Non-pigmented ciliary epithelial cell (primary cell): ENCODE results near the gene MCHR1.
"Not testable (repeated sequence)": the region's sequence is repeated elsewhere in the genome, so short reads cannot be mapped to it uniquely, and the experiment has no call there.

Source experiments
- DNase-seq: peaks from one replicate; pipeline ENCODE4 v3.0.0-alpha.2; 2010; ENCODE audit warnings: low read depth

The MCHR1 gene

GRCh38 chr22:40679249-40679963, at the start of gene MCHR1:
MCHR1 (plus strand) TSS chr22:40679484; CDS start chr22:40679653, 169 bp downstream.
- no peak for DNase-seq

DNA sequence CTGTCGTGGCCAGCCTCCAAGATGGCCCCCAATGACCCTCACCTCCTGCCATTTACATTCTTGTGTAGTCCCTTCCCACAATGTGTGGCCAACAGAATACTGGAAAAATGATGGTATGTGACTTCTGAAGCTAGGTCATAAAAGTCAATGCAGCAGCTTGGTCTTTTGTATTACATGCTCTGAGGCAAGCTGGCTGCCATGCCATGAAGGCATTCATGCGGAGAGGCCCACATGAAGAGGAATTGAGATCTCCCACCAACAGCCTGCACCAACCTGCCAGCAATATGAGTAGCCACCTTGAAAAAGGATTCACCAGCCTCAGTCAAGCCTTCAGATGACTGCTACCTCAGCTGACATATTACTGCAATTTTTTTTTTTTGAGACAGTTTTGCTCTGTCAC, 47.4 kb upstream of the MCHR1 start:
- no peak for DNase-seq

- no peak for DNase-seq
Measured at GRCh38 chr22:40633036-40633435, 46.2 kb upstream of the MCHR1 start.

DNA sequence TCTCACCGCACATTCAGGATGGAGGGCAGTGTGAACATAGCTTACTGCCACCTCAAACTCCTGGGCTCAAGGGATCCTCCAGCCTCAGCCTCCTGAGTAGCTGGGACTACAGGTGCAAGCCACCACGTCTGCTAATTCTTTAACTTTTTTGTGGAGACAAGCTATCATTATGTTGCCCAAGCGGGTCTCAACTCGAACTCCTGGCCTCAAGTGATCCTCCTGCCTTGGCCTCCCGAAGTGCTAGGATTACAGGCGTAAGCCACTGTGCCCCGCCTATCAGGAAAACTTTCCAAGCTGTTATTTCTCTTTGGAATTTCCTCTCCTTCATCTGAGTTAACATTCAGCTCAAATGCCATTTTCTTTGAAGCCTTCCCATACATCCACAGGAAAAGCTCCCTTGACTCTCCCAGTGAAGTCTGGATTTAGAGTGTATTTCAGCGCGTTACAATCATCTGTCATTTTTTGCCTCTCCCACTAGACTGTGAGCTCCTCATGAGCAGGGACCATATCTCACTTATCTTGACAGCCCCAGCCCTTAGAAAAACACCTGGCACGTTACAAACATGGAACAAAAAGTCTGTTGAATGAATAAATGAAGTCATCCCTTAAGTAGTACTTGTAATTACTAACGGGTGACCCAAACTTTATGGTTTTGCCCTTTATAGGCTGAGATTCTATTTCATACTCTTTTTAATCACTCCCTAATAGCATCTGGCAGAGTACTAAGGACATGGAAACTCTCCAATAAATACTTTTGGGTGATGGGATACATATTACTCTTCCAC, 45.0 kb upstream of the MCHR1 start:
- DNase-seq = no peak

GRCh38 chr22:40635043-40635939, 44.0 kb upstream of the MCHR1 start:
- DNase-seq = no peak

DNA sequence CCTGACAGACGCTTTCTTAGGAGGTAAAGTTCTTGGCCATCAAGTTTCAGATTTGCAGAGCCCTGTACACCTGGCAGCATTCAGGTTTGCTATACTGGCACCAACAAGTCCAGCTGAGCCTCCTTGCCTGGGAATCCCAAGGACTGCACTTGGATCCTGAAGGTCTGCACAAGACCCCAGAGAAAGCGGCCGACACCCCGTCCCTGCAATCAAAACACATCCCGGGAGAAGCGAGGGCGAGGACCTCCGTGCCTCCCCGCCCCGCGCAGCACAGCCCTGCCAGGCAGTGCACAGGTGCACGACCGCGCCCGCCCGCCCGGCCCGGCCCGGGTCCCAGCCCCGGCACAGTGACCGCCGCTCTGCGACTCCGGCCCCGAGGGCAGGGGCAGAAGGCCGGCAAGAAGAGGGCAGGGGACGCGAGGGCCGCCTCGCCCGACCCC, 43.3 kb upstream of the MCHR1 start:
- DNase-seq = no peak

DNA sequence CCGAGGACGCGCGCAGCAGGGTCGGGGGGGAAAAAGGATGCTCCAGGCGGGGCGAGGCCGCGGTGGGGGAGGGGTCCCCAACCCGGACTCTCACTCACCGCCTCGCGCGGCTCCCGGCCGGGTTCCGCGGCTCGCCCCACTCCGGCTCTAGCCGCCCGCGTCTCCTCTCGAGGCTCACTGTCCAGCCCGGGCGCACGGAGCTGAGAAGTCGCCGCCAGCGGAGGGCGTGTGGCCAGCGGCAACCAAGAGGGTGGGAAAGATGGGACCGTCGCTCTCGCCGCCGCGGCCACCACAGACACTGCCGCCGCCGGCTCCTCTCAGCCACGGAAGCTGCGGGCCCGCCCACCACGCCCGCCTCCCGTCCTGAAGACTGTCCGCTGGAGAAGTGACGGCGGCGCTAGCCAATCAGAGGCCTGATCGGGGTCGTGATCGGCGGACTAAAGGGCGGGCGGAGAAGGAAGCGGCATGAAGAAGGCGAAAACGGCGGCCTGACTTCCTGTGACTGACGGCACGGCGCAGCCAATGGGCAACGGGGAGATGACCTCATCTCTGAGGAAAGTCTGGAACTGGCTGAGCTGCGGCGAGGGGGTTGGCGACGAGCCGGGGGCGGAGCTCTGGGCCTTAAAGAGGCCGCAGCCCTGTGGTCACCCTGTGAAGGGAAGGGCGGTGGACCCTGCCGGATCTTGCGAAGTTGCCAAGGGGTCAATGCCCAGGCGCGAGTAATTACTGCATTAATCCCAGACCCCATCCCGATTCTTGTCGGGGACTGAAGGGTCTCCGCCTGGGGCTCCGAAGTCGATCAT, 42.7 kb upstream of the MCHR1 start, which contains the start of gene MRTFA:
Gene MRTFA (minus strand): TSS at position 340 of the 803 bp plus-strand sequence.
- DNase-seq = peak; percentile 98

- DNase-seq = no peak
Measured at GRCh38 chr22:40637183-40638150, 41.8 kb upstream of the MCHR1 start.

- no peak for DNase-seq
Measured at GRCh38 chr22:40638261-40638660, 41.0 kb upstream of the MCHR1 start.

- DNase-seq = no peak
Measured at GRCh38 chr22:40641269-40641668, 38.0 kb upstream of the MCHR1 start.

DNA sequence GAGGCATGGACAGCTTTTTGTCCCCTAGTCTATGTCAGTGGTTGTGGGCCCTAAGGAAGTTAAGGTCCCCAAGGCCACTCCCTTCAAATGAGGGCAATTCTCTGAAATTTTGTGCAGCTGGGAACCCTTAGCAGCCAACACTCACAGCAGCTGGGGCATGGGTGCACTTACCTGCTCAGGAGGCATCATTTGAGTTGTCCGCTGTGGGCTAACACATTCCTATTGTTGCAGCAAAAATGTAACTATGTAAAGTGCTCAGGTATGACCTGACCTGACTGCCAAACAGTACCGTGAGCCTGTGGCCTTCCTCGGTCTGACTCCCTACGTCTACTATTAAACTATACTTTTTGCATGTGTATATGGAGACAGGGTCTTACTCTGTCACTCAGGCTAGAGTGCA, 37.0 kb upstream of the MCHR1 start:
- no peak for DNase-seq

DNA sequence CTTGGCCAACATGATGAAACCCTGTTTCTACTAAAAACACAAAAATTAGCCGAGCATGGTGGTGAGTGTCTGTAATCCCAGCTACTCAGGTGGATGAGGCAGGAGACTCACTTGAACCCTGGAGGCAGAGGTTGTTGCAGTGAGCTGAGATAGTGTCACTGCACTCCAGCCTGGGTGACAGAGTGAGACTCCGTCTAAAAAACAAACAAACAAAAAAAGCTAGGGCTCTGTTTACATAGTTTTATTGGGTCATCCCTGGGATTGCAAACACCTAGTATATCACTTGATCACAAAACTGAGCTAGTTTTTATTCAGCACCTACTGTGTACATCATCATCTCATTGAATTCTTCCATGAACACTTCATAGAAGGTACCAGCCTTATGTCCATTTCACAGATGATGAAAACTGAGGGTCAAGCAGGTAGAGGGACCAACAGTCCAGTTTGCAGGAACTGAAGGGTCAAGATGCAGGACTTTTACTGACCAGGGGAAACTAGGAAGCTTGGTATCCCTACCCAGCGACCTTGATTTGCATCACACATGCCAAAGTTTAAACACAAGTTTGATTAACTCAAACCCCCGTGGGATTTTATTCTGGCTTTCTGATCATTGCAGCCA, 33.6 kb upstream of the MCHR1 start:
- no peak for DNase-seq

- no peak for DNase-seq
Measured at GRCh38 chr22:40648386-40648785, 30.9 kb upstream of the MCHR1 start.

- DNase-seq = no peak
Measured at GRCh38 chr22:40651057-40651456, 28.2 kb upstream of the MCHR1 start.

DNA sequence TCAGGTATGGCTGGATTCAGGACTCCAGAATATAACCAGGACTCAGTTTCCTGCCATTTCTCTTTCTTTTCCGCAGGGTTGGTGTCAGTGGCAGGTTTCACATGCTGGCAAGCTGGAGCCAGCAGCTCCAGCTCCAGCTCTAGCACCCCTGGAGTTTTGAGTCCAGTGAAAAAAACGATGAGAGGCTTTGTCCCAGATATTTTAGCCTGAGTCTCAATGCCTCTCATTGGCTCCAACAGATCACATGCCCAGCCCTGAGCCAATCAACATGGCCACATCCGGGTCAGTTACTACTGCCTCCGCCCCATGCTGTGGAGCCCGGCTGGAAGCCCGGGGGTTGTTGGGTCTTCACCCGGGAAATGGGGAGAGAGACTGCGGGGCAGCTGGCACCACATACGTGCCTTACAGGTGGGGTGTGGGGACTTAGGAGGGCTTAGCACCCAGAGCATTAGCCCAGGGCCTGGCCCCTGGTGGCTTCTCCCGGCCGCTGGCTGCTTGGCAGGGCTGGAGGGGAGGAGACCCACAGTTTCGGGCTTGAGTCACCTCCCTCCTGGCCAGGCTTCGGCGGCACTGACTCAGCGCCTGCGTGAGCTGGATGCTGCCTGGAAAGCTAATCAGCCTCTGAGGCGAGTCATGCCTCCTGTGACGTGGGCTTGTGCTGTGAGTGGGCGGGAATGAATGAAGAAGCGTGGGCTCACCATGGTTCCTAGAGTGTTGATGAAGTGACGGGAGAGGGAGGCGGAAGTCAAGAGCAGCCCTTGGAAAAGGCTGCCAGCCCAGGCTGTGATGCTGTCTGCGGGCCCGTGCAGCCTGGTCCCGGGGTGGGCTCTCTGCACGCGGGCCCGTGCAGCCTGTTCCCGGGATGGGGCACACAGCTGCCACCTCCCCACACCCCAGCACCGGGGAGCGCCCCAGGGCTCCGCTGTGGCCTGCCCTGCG, 27.5 kb upstream of the MCHR1 start:
- peak; percentile 98 for DNase-seq

DNA sequence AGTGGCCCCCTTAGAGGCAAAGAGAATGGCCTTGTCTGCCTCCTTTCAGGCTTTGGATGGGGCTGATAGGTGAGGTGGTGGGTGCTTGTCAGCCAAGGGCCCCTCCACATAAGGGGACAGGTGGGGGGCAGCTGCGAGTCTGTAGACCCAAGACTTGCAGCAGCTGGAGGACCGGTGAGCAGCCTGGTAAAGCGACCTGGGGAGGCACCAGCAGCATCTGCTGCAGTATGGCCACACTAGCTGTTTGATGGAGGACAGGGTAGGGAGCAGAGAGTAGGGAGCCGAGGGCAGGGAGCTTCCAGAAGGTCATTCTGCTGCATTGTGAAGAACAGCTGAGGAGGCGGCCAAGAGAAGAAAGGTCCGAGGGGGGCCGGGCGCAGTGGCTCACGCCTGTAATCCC, 25.9 kb upstream of the MCHR1 start:
- no peak for DNase-seq

GRCh38 chr22:40654522-40655167, 24.6 kb upstream of the MCHR1 start:
- DNase-seq = no peak

DNA sequence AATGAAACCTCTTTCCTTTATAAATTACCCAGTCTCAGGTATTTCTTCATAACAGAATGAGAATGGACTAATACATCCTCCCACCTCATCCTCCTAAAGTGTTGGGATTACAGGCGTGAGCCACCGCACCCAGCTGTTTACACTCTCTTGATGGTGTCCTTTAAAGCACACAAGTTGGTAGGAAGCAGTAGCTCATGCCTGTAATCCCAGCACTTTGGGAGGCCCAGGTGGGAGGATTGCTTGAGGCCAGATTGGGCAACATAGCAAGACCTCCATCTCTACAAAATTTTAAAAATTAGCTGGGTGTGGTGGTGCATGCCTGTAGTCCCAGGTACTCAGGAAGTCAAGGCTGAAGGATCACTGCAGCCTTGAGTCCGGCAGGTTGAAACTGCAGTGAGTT, 23.3 kb upstream of the MCHR1 start:
- not testable (repeated sequence) for DNase-seq
